AG20443 (cell line): ENCODE data around the gene SRSF3.
"Not testable (repeated sequence)": the region's sequence is repeated elsewhere in the genome, so short reads cannot be mapped to it uniquely, and the experiment has no call there.

Experiments used
- DNase-seq: peaks from one replicate; pipeline ENCODE4 v3.0.0; 2012; ENCODE audit warnings: low spot score, mixed read lengths

Gene SRSF3

GRCh38 chr6:36576578-36576977, 17.6 kb upstream of the SRSF3 start:
- no peak for DNase-seq

- DNase-seq: peak; percentile 85
These were observed 16.9 kb upstream of the SRSF3 start for GRCh38 chr6:36577301-36577700.

- DNase-seq: no peak
These were observed 16.1 kb upstream of the SRSF3 start for GRCh38 chr6:36578030-36578429.

GRCh38 chr6:36578431-36578830, 15.7 kb upstream of the SRSF3 start:
- DNase-seq: no peak

- DNase-seq: no peak
These were observed 14.0 kb upstream of the SRSF3 start for GRCh38 chr6:36580184-36580526.

- DNase-seq: no peak
These were observed 12.4 kb upstream of the SRSF3 start for GRCh38 chr6:36581716-36582115.

GRCh38 chr6:36586606-36587005, 7.6 kb upstream of the SRSF3 start:
- no peak for DNase-seq

- DNase-seq: not testable (repeated sequence)
These were observed 5.1 kb upstream of the SRSF3 start for GRCh38 chr6:36589025-36589400.

GRCh38 chr6:36590237-36590636, 3.9 kb upstream of the SRSF3 start:
- peak; percentile 85 for DNase-seq

- no peak for DNase-seq
These were observed 1.9 kb upstream of the SRSF3 start for GRCh38 chr6:36592221-36592655.

GRCh38 chr6:36593569-36594028, 563 bp upstream of the SRSF3 start:
- DNase-seq: peak; percentile 32

GRCh38 chr6:36594816-36595643, 868 bp downstream of the SRSF3 start:
- peak; percentile 45 for DNase-seq

- DNase-seq: no peak
These were observed 2.2 kb downstream of the SRSF3 start for GRCh38 chr6:36596356-36596755.

GRCh38 chr6:36597775-36598174, 3.6 kb downstream of the SRSF3 start:
- DNase-seq: no peak

GRCh38 chr6:36598326-36598725, 4.2 kb downstream of the SRSF3 start:
- no peak for DNase-seq

GRCh38 chr6:36598739-36599318, 4.7 kb downstream of the SRSF3 start:
- no peak for DNase-seq

GRCh38 chr6:36599791-36600209, 5.6 kb downstream of the SRSF3 start:
- DNase-seq: peak; percentile 26

- DNase-seq: no peak
These were observed 6.5 kb downstream of the SRSF3 start for GRCh38 chr6:36600564-36601146.

- DNase-seq: not testable (repeated sequence)
These were observed 7.7 kb downstream of the SRSF3 start for GRCh38 chr6:36601818-36602217.

- DNase-seq: no peak
These were observed 9.3 kb downstream of the SRSF3 start for GRCh38 chr6:36603222-36604089.

- no peak for DNase-seq
These were observed 10.2 kb downstream of the SRSF3 start for GRCh38 chr6:36604090-36605060.
